ENCODE measurements around the gene RAD21L1. TPM values are rescaled to one million over a fixed set of nuclear protein-coding genes. Genes with fewer than 3 reads are reported as not detected.

RAD21L1 gene
- total and polyA plus RNA-seq, 2 of the 8 experiments (the other 6 are each of a cell fraction or from before 2014, with no cell fraction given), result 0.06 to 0.26 TPM

GRCh38 chr20:1273366-1273765, 47.5 kb downstream of the RAD21L1 start:
- H2AFZ ChIP-seq (ENCODE audit: low read length), result no peak overlapping the region
- POLR2A ChIA-PET (ENCODE audit: partially characterized antibody), result no interaction called here
- no peak overlapping the region for H4K91ac ChIP-seq (replicated peaks; ENCODE audit: insufficient read length, low read length)
- no peak overlapping the region for H3K9ac ChIP-seq (replicated peaks in 1 of 4; ENCODE audit: extremely low read depth in 1 of 4, low read depth in 3 of 4, low read length in 3 of 4)
- no peaks in the 10 kb centered on the region; the same call in 1 of the 2 replicates for H3K79me1 ChIP-seq (ENCODE audit: low read depth, low read length)
- no peaks in the 10 kb centered on the region for H3K79me2 ChIP-seq (ENCODE audit: control insufficient read depth in 1 of 2, insufficient read depth in 2 of 2, low read length in 2 of 2)
- H3K14ac ChIP-seq (ENCODE audit: insufficient read length), result no peak overlapping the region
- no peak overlapping the region for H2BK12ac ChIP-seq (ENCODE audit: low read depth, low read length)
- TF ChIP-seq CREB1 (IDR thresholded peaks at IDR 0.05) (no peak), TAF7 (optimal IDR thresholded peaks at IDR 0.05; ENCODE audit: borderline replicate concordance, low read depth, low read length) (no peak), EZH2 (IDR thresholded peaks at IDR 0.05; ENCODE audit: low read depth, low read length, severe bottlenecking) (no peak), CBX8 (IDR thresholded peaks at IDR 0.05; ENCODE audit: borderline replicate concordance, low read depth, low read length) (no peak)
- H2BK120ac ChIP-seq (replicated peaks; ENCODE audit: low read depth, low read length), result no peak overlapping the region
- H3K4me3 ChIP-seq (ENCODE audit: extremely low read depth in 1 of 4, insufficient read depth in 2 of 4, low read depth in 3 of 4, low read length in 4 of 4), result no peak overlapping the region
- no peak for FAIRE-seq
- H3K9me3 ChIP-seq (ENCODE audit: insufficient read depth in 2 of 2, low read depth in 1 of 2, low read length in 1 of 2), result no peaks in the 10 kb centered on the region
- peaks cover 0 to 9% of the 10 kb centered on the region in 2 experiments for H4K20me1 ChIP-seq (replicated peaks in 1 of 2; ENCODE audit: control insufficient read depth in 1 of 2, insufficient read depth in 2 of 2, low read length in 2 of 2)
- H4K8ac ChIP-seq (ENCODE audit: extremely low read depth, insufficient read depth, low read length), result no peak overlapping the region
- no peak overlapping the region for H3K27ac ChIP-seq (ENCODE audit: low read depth, low read length)
- no peak overlapping the region for H3K23ac ChIP-seq (ENCODE audit: insufficient read length)
- no peak overlapping the region for H2BK5ac ChIP-seq (ENCODE audit: low read depth, low read length)
- H3K23me2 ChIP-seq (ENCODE audit: low read depth, low read length), result peaks cover 10% of the 10 kb centered on the region; the same call in 1 of the 2 replicates
- H4K5ac ChIP-seq (ENCODE audit: insufficient read length, low read depth, low read length), result no peak overlapping the region
- DNase-seq (ENCODE audit: low read depth in 1 of 2, low spot score in 2 of 2), result no peak
- H3K56ac ChIP-seq (replicated peaks; ENCODE audit: insufficient read length, low read depth, low read length), result no peak overlapping the region
- no peaks in the 10 kb centered on the region; a peak in 1 of 7 replicates for H3K27me3 ChIP-seq (replicated peaks in 1 of 4; ENCODE audit: control insufficient read depth in 3 of 4, extremely low read depth in 1 of 4, insufficient read depth in 3 of 4, low read length in 3 of 4)
- H3K4me1 ChIP-seq (replicated peaks in 1 of 4; ENCODE audit: control insufficient read depth in 3 of 4, insufficient read depth in 4 of 4, low read length in 3 of 4), result peaks cover 0 to 3% (median 0%) of the 10 kb centered on the region in 4 experiments; a peak in 1 of 7 replicates
- H2BK20ac ChIP-seq (ENCODE audit: low read length), result no peak overlapping the region
- H2AK5ac ChIP-seq (ENCODE audit: low read depth, low read length), result no peak overlapping the region
- no peak overlapping the region for H3K18ac ChIP-seq (ENCODE audit: extremely low read depth, low read length)
- no peak overlapping the region for H2BK15ac ChIP-seq (ENCODE audit: low read length)
- CTCF ChIA-PET (ENCODE audit: partially characterized antibody), result interaction anchor here (1.4 to 2.2 kb wide), 4 partner anchors 10 to 231 kb away, joined by 3 to 6 read pairs (median 6); no protein-coding TSS in a partner anchor
- WGBS, 2 experiments (ENCODE audit: extremely low coverage in 1 of 2, insufficient coverage in 1 of 2, insufficient read length in 1 of 2, insufficient replicate concordance in 2 of 2, low coverage in 1 of 2, low lambda C conversion rate in 2 of 2, missing lambda C conversion rate in 1 of 2), result 94% methylated on average over 2 of the region's 2 CpGs; no CpG with 5 or more reads in 1 of the 2 experiments
- H3K4ac ChIP-seq (replicated peaks; ENCODE audit: insufficient read length, low read depth, low read length), result no peak overlapping the region
- H3K36me3 ChIP-seq (ENCODE audit: control insufficient read depth in 2 of 4, insufficient read depth in 4 of 4, low read length in 3 of 4), result no peaks in the 10 kb centered on the region; a peak in 1 of 8 replicates
- no peak overlapping the region for H3K4me2 ChIP-seq (ENCODE audit: insufficient read depth in 1 of 2, low read depth in 2 of 2, low read length in 2 of 2)

All from H1 (cell line).